ENCODE results near the gene DISP2.

The DISP2 gene

DNA sequence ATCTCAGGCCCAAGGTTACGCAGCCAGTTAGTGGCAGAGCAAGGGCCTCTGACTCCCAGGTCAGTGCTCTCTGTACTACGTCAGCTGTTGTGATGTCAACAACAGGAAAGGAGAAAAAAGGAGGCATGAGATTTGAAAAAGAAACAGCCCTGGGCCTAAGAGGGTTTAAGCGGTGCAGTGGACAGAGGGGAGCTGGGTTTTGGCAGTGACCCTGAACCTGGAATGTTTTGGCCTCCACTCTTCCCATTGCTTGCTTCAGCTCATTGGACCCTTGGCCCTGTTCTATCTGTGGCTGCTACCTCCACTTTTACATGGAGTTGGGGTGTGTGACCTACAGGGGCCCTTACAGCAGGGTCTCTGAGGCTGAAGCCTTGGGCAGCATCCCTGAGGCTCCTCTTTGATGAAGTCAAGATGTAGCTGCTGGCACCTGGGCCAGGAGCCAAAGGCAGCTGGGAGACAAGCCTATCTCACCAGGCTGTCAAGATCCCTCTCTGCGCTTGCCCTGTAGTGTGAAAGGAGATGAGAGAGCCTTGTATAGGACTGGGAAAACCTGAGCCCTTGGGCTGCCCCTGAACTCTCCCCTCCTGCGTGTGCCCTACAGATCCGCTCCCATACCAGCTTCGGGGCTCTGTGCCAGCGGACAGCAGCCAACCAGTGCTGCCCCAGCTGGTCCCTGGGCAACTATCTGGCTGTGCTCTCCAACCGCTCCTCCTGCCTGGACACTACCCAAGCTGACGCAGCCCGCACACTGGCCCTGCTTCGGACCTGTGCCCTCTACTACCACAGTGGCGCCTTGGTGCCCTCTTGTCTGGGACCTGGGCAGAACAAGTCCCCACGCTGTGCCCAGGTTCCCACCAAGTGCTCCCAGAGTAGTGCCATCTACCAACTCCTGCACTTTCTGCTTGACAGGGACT is 8.7 kb downstream of the DISP2 start:
- WGBS, 2 experiments (ENCODE audit: insufficient coverage in 2 of 2): 93 to 98% methylated on average over 12 to 14 of the region's 14 CpGs
- no peaks in the 10 kb centered on the region for H3K9me3 ChIP-seq (ENCODE audit: control insufficient read depth, low read length)
- H3K36me3 ChIP-seq (ENCODE audit: control insufficient read depth, insufficient read depth, low read length): no peaks in the 10 kb centered on the region
- H3K27ac ChIP-seq (ENCODE audit: low read depth, low read length, severe bottlenecking): no peak overlapping the region
- no peaks in the 10 kb centered on the region for H3K4me1 ChIP-seq (ENCODE audit: control insufficient read depth, insufficient read depth, low read length, poor library complexity, severe bottlenecking)
- H3K4me3 ChIP-seq (ENCODE audit: extremely low read depth, insufficient read depth, low read length, poor library complexity, severe bottlenecking): no peak overlapping the region

DNA sequence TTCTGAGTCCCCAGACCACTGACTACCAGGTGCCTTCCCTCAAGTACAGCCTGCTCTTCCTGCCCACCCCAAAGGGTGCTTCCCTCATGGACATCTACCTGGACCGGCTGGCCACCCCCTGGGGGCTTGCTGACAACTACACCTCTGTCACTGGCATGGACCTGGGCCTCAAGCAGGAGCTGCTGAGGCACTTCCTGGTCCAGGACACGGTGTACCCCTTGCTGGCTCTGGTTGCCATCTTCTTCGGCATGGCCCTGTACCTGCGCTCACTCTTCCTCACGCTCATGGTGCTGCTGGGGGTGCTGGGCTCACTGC is 9.3 kb downstream of the DISP2 start:
- Histone ChIP-seq H3K9me3 (ENCODE audit: control insufficient read depth, low read length) (no peaks in the 10 kb centered on the region), H3K27ac (ENCODE audit: low read depth, low read length, severe bottlenecking) (no peak overlapping the region), H3K4me1 (ENCODE audit: control insufficient read depth, insufficient read depth, low read length, poor library complexity, severe bottlenecking) (no peaks in the 10 kb centered on the region), H3K36me3 (ENCODE audit: control insufficient read depth, insufficient read depth, low read length) (no peaks in the 10 kb centered on the region), H3K4me3 (ENCODE audit: extremely low read depth, insufficient read depth, low read length, poor library complexity, severe bottlenecking) (no peak overlapping the region)
- 97 to 98% methylated on average over 5 of the region's 5 CpGs for WGBS, 2 experiments (ENCODE audit: insufficient coverage in 2 of 2)

DNA sequence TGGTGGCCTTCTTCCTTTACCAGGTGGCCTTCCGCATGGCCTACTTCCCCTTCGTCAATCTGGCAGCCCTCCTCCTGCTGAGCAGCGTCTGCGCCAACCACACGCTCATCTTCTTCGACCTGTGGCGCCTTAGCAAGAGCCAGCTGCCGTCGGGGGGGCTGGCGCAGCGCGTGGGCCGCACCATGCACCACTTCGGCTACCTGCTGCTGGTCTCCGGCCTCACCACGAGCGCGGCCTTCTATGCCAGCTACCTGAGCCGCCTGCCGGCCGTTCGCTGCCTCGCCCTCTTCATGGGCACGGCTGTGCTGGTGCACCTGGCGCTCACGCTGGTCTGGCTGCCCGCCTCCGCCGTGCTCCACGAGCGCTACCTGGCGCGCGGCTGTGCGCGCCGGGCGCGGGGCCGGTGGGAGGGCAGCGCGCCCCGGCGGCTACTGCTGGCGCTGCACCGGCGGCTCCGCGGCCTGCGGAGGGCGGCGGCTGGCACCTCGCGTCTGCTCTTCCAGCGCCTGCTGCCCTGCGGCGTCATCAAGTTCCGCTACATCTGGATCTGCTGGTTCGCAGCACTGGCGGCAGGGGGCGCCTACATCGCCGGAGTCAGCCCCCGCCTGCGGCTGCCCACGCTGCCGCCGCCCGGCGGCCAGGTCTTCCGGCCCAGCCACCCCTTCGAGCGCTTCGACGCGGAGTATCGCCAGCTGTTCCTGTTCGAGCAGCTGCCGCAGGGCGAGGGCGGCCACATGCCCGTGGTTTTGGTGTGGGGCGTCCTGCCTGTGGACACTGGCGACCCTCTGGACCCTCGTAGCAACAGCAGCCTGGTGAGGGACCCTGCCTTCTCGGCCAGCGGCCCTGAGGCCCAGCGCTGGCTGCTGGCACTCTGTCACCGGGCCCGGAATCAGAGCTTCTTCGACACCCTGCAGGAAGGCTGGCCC is 9.9 kb downstream of the DISP2 start:
- Histone ChIP-seq H3K27ac (ENCODE audit: low read depth, low read length, severe bottlenecking) (no peak overlapping the region), H3K4me3 (ENCODE audit: extremely low read depth, insufficient read depth, low read length, poor library complexity, severe bottlenecking) (peak overlapping the region; percentile 2), H3K36me3 (ENCODE audit: control insufficient read depth, insufficient read depth, low read length) (no peaks in the 10 kb centered on the region), H3K4me1 (ENCODE audit: control insufficient read depth, insufficient read depth, low read length, poor library complexity, severe bottlenecking) (no peaks in the 10 kb centered on the region), H3K9me3 (ENCODE audit: control insufficient read depth, low read length) (no peaks in the 10 kb centered on the region)
- 38 to 42% methylated on average over 59 to 77 of the region's 91 CpGs for WGBS, 2 experiments (ENCODE audit: insufficient coverage in 2 of 2)

- Histone ChIP-seq H3K27ac (ENCODE audit: low read depth, low read length, severe bottlenecking) (no peak overlapping the region), H3K9me3 (ENCODE audit: control insufficient read depth, low read length) (no peaks in the 10 kb centered on the region), H3K36me3 (ENCODE audit: control insufficient read depth, insufficient read depth, low read length) (no peaks in the 10 kb centered on the region), H3K4me1 (ENCODE audit: control insufficient read depth, insufficient read depth, low read length, poor library complexity, severe bottlenecking) (no peaks in the 10 kb centered on the region), H3K4me3 (ENCODE audit: extremely low read depth, insufficient read depth, low read length, poor library complexity, severe bottlenecking) (no peak overlapping the region)
- WGBS, 2 experiments (ENCODE audit: insufficient coverage in 2 of 2): 95 to 97% methylated on average over 24 of the region's 24 CpGs
Observed at GRCh38 chr15:40368719-40369473, 10.9 kb downstream of the DISP2 start.

GRCh38 chr15:40369474-40369869 is 11.5 kb downstream of the DISP2 start:
- Histone ChIP-seq H3K36me3 (ENCODE audit: control insufficient read depth, insufficient read depth, low read length) (no peaks in the 10 kb centered on the region), H3K4me1 (ENCODE audit: control insufficient read depth, insufficient read depth, low read length, poor library complexity, severe bottlenecking) (no peaks in the 10 kb centered on the region), H3K4me3 (ENCODE audit: extremely low read depth, insufficient read depth, low read length, poor library complexity, severe bottlenecking) (no peak overlapping the region), H3K9me3 (ENCODE audit: control insufficient read depth, low read length) (no peaks in the 10 kb centered on the region), H3K27ac (ENCODE audit: low read depth, low read length, severe bottlenecking) (no peak overlapping the region)
- WGBS, 2 experiments (ENCODE audit: insufficient coverage in 2 of 2): 86 to 91% methylated on average over 6 to 9 of the region's 10 CpGs

GRCh38 chr15:40369971-40370370 is 12.0 kb downstream of the DISP2 start:
- Histone ChIP-seq H3K27ac (ENCODE audit: low read depth, low read length, severe bottlenecking) (no peak overlapping the region), H3K4me3 (ENCODE audit: extremely low read depth, insufficient read depth, low read length, poor library complexity, severe bottlenecking) (no peak overlapping the region), H3K9me3 (ENCODE audit: control insufficient read depth, low read length) (no peaks in the 10 kb centered on the region), H3K4me1 (ENCODE audit: control insufficient read depth, insufficient read depth, low read length, poor library complexity, severe bottlenecking) (no peaks in the 10 kb centered on the region), H3K36me3 (ENCODE audit: control insufficient read depth, insufficient read depth, low read length) (no peaks in the 10 kb centered on the region)
- 92 to 94% methylated on average over 11 to 13 of the region's 13 CpGs for WGBS, 2 experiments (ENCODE audit: insufficient coverage in 2 of 2)

- WGBS, 2 experiments (ENCODE audit: insufficient coverage in 2 of 2): 55 to 56% methylated on average over 2 of the region's 2 CpGs
Observed at GRCh38 chr15:40372981-40373380, 15.0 kb downstream of the DISP2 start.

DNA sequence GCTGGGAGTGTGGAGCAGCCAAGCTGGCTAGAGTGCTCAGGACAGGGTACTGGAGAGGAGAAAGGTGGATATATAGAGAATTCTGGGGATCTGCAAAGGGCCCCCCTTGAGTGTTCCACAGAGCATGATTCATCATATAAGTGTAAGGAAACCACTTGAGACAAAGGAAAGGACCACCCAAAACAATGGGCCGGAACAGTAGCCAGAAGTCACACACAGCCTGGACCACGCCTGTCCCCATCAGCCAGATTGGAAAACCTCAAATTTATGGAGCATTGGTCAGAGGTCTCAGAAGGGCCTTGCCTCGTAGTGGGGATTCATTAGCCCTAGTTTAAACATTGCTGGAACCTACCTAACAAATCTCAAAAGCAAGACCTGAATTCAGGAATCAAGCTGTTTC is 19.6 kb downstream of the DISP2 start:
- no peaks in the 10 kb centered on the region for H3K9me3 ChIP-seq (ENCODE audit: control insufficient read depth, low read length)
- H3K36me3 ChIP-seq (ENCODE audit: control insufficient read depth, insufficient read depth, low read length): no peaks in the 10 kb centered on the region
- peaks cover 3% of the 10 kb centered on the region for H3K4me1 ChIP-seq (ENCODE audit: control insufficient read depth, insufficient read depth, low read length, poor library complexity, severe bottlenecking)
- H3K27ac ChIP-seq (ENCODE audit: low read depth, low read length, severe bottlenecking): no peak overlapping the region
- WGBS, 2 experiments (ENCODE audit: insufficient coverage in 2 of 2): 92 to 100% methylated on average over 2 to 3 of the region's 3 CpGs
- no peak overlapping the region for H3K4me3 ChIP-seq (ENCODE audit: extremely low read depth, insufficient read depth, low read length, poor library complexity, severe bottlenecking)

More at GRCh38 chr15:40372981-40373380, 15.0 kb downstream of the DISP2 start:
- Histone ChIP-seq H3K27ac (ENCODE audit: low read depth, low read length, severe bottlenecking) (no peak overlapping the region), H3K4me3 (ENCODE audit: extremely low read depth, insufficient read depth, low read length, poor library complexity, severe bottlenecking) (no peak overlapping the region), H3K36me3 (ENCODE audit: control insufficient read depth, insufficient read depth, low read length) (no peaks in the 10 kb centered on the region), H3K4me1 (ENCODE audit: control insufficient read depth, insufficient read depth, low read length, poor library complexity, severe bottlenecking) (no peaks in the 10 kb centered on the region), H3K9me3 (ENCODE audit: control insufficient read depth, low read length) (no peaks in the 10 kb centered on the region)

DNA sequence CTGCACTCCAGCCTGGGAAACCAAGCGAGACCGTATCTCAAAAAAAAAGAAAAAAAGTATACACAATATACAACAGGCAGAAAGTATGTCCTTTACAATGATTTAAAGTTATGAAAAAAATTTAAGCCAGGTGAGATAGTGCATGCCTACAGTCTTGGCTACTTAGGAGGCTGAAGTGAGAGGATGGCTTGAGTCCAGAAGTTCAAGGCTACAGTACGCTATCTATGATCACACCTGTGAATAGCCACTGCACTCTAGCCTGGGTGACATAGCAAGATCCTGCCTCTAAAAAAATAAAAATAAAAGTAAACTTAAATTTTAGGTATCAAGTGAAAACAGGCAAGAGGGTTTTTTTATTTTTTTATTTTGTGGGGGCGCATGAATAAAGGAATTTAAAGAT is 21.4 kb downstream of the DISP2 start:
- Histone ChIP-seq H3K27ac (ENCODE audit: low read depth, low read length, severe bottlenecking) (no peak overlapping the region), H3K36me3 (ENCODE audit: control insufficient read depth, insufficient read depth, low read length) (peaks cover 4% of the 10 kb centered on the region)
- whole genome bisulfite sequencing, 2 experiments (ENCODE audit: insufficient coverage in 2 of 2): 100% methylated on average over 1 of the region's 4 CpGs; no CpG with 5 or more reads in 1 of the 2 experiments

DNA sequence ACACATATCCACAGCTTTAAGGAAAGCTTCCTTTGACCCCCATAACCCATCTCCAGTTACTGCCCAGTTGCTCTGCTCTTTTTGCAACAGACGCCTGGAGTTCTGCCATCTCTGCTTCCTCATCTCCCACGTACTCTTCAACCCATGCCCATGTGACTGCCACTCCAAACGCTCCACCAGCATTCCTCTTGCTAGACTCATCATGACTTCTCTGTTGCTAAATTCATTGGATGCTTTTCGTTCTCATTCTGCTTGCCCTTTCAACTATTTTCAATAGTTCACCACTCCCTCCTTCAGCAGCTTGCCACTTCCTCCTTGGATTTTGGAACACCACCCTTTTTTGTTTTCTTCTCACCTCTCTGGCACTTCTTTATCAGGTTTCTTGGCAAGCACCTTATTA is 21.8 kb downstream of the DISP2 start:
- no peaks in the 10 kb centered on the region for H3K9me3 ChIP-seq (ENCODE audit: control insufficient read depth, low read length)
- peaks cover 6% of the 10 kb centered on the region for H3K4me1 ChIP-seq (ENCODE audit: control insufficient read depth, insufficient read depth, low read length, poor library complexity, severe bottlenecking)
- no peak overlapping the region for H3K27ac ChIP-seq (ENCODE audit: low read depth, low read length, severe bottlenecking)
- H3K36me3 ChIP-seq (ENCODE audit: control insufficient read depth, insufficient read depth, low read length): peaks cover 7% of the 10 kb centered on the region
- 58 to 61% methylated on average over 4 of the region's 4 CpGs for WGBS, 2 experiments (ENCODE audit: insufficient coverage in 2 of 2)
- H3K4me3 ChIP-seq (ENCODE audit: extremely low read depth, insufficient read depth, low read length, poor library complexity, severe bottlenecking): no peak overlapping the region

More for the DNA sequence above, 21.4 kb downstream of the DISP2 start:
- Histone ChIP-seq H3K9me3 (ENCODE audit: control insufficient read depth, low read length) (no peaks in the 10 kb centered on the region), H3K4me1 (ENCODE audit: control insufficient read depth, insufficient read depth, low read length, poor library complexity, severe bottlenecking) (peaks cover 6% of the 10 kb centered on the region), H3K4me3 (ENCODE audit: extremely low read depth, insufficient read depth, low read length, poor library complexity, severe bottlenecking) (no peak overlapping the region)

All from mesodermal cell (in vitro differentiated cells).